ENCODE data around the gene NEDD4L.
"Not testable (repeated sequence)": the region's sequence is repeated elsewhere in the genome, so short reads cannot be mapped to it uniquely, and the experiment has no call there.

Gene NEDD4L

DNA sequence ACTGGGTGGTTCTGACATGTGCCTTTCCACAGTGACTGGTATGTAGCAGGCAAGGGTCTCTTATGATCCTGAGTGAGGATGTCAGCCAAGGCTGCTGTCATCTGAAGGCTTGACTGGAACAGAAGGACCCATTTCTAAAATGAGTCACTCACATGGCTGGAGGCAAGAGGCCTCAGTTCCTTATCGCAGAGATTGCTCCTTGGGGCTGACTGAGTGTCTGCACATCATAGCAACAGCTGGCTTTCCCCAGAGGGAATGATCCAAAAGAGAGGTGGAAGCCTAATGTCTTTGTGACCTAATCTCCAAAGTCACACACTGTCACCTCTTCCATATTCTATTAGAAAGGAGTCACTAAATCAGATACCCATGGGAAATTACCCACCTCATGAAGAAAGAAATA, 114.0 kb downstream of the NEDD4L start:
- no peak for DNase-seq

- DNase-seq: no peak
These were observed 114.4 kb downstream of the NEDD4L start for GRCh38 chr18:58158459-58158858.

DNA sequence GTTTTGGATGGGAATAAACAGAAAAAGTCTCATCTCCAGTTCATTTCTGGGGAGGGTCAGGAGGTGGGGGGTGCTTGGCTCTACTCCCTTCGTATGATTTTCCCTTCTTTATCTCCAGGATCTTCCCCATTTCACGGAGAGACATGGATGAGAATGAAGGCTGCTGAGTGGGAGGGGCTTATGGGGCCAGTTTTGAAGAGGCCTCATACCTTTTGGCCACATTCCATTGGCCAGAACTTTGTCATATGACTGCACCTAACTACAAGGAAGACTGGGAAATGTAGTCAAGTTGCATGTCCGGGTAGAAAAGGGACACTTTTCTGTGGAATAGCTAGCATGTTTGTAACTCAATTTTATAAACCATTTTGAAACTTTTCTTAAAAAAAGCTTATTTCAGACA, 117.6 kb downstream of the NEDD4L start:
- no peak for DNase-seq

GRCh38 chr18:58162127-58162526, 118.1 kb downstream of the NEDD4L start:
- no peak for DNase-seq

- DNase-seq: no peak
These were observed 119.1 kb downstream of the NEDD4L start for GRCh38 chr18:58163004-58163590.

DNA sequence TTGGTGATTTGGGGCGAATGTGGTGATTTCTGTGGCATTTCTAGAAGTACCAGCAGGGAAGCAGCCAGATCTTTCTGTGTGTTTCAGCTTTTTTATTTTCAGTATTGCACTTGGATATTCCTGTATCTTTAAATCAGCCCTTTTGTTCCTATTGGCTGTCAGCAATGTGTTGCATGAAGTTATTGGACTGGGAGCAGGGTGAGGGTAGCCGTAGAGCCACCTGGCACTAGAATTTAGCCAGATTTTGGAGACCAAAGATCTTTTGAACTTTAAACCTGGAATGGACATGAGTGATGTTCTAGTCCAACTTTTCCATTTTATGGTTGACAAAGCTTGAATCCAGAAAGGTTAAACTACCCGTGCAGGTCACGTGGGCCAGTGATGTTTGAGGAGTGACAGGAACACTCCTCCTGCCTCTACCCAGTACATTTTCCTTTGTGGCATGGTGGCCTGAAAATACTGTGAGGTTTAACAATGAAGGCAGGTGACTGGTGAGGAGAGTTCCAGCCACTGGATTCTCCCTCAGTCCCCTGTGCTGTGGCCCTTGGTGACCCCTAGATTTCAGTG, 122.3 kb downstream of the NEDD4L start:
- no peak for DNase-seq

- DNase-seq: no peak
These were observed 123.0 kb downstream of the NEDD4L start for GRCh38 chr18:58167073-58167472.

DNA sequence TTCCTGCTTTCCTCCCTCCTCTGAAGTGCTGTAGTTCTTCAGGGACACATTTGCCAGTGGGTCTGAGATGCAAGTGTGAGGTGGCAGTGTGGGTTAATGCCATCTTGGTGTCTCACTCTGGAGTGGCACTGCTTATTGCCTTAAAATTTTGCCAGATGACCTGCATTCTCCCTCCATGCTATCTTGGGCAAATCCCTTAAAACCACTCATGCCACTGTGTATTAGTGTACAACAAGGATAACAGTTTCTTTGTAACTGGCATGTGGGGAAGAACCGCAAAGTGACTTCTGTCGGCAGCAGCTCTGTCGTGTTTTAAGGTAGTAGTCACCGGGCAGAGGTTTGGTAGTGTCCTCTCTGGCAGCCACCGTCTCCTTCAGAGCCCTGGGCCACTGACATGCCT, 124.2 kb downstream of the NEDD4L start:
- no peak for DNase-seq

DNA sequence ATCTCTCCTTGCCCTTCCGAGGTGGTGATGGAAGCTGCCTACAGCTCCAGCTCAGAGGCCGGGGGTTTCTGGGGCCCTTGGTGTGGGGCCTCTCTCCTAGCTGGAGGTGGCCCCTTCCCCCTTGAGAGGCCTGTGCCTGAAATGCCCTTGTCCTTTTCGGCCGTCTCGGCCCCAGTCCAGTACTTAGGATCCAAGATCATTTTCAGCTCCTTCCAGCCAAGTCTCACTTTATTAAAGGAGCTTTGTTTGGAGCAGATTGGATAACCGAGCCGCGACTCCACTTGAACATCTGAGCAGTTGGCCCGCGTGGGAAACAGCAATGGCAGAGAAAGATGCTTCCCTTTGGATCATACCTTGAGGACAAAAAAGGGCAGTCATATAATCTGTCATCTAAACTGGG, 125.0 kb downstream of the NEDD4L start:
- DNase-seq: no peak

- no peak for DNase-seq
These were observed 125.4 kb downstream of the NEDD4L start for GRCh38 chr18:58169472-58169871.

GRCh38 chr18:58170036-58170435, 126.0 kb downstream of the NEDD4L start:
- not testable (repeated sequence) for DNase-seq

GRCh38 chr18:58172031-58172430, 128.0 kb downstream of the NEDD4L start:
- DNase-seq: no peak

DNA sequence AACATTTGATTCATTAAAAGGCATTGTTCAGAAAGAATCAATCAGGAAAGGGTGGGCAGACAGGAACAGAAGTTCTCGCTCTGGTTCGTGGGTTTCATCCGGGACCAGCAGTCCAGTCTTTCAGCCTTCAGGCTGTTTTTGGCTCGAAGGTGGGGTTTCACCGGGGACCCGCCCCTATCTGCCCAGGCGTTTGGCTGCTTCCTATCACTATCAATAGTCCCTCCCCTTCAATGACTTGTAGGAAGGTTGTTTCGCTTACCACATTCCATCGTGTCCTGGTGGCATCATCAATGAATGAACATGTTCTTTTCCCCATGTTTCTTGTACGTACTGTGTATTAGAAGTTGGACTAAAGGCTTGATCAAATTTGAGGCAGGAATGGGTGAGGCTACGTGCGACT, 130.3 kb downstream of the NEDD4L start:
- no peak for DNase-seq

DNA sequence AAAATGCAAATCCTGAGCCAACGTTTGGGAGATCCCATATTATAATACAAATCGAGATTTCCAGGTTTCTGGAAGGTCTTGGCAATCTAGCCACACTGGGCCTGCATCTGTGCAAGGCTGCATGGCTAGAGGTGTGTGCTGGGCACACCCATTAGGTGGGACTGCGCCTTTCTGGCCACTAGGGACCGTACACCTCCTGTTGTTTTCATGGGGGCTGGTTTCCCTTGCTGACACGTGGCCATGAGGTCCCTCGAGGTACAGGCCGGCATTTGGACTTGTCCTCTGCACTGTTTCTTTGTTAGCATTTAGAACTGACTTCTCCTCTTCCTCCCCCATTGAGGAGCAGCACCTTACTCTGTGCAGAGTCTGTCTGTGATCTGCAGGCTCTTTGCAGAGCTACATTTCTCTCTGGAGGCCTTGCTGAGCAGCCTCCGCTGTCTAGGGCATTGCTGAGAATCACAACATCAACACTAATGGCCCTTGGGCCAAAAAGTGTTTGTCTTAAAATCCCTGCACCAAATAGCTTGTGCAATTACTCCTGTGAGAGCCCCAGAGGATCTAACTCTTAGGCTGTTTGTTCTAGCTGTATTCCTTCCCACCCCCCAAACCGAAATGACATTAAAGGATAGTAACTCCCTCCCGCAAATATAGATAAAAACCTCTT, 131.2 kb downstream of the NEDD4L start:
- no peak for DNase-seq

- no peak for DNase-seq
These were observed 131.8 kb downstream of the NEDD4L start for GRCh38 chr18:58175786-58176176.

DNA sequence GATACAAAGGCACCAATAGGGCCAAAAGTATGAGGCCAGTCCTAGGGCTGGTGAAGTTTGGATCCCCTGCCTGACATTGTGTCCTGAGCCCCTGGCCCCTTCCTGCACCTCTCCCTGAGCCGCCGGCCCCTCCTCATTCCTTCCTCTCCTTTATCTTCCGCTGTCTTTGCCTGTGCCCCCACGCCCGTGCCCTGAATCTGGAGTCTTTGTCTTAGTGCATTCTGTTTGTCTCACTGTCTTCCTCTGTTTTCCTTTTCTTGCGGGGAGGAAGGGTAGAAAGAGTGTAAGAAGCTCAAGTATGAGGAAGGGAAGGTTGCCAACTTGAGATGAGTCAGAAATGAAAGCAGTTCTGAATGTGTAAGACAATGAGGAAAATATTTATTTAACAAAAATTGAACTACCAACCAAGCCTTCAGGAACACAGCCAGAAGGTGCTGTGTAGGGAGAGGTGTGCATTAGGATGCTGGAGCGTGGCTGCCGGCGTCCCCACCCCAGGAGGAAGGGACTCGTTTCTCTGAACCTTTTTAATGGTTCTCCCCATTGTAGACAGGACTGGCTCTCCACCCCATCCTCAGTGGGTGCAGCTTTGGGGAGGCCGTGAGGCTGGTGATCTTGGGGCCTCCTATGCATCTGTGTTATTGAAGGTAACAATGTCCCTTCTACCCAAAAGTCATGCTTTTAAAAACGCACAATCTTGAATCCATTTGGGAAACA, 133.1 kb downstream of the NEDD4L start:
- no peak for DNase-seq

GRCh38 chr18:58177896-58178470, 134.0 kb downstream of the NEDD4L start:
- DNase-seq: no peak

- no peak for DNase-seq
These were observed 134.5 kb downstream of the NEDD4L start for GRCh38 chr18:58178511-58178910.

- no peak for DNase-seq
These were observed 136.1 kb downstream of the NEDD4L start for GRCh38 chr18:58180172-58180571.

DNA sequence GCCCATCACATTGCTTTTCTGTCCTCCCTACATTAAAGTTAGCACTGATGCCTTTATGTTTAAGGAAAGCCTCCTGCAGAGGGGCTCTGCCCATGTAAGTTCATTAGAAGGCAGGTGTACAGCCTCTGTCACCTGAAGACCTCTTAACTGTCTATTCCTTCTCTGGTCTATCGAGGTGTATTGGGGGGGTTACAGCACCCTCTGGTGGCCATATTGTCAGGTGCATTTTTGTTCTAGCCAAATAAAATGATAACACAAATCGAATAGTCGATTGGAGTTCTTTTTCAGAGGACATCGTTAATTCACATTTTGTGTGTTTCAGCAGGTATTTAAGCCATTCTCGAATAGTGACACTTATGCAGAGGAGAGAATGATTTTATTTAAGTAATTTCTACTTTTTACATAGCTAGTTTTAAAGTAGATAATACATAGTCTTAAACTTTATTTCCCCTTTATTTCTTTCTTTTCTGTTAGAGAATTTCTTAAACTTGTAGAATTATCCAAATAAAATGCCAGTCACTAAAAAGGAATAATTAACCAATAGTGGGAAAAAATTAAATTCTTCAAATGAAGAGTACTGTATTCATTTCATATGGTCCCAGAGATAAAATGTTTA, 136.8 kb downstream of the NEDD4L start:
- DNase-seq: peak; percentile 40

GRCh38 chr18:58181988-58182387, 138.0 kb downstream of the NEDD4L start:
- no peak for DNase-seq

- DNase-seq: no peak
These were observed 139.2 kb downstream of the NEDD4L start for GRCh38 chr18:58183226-58183625.

DNA sequence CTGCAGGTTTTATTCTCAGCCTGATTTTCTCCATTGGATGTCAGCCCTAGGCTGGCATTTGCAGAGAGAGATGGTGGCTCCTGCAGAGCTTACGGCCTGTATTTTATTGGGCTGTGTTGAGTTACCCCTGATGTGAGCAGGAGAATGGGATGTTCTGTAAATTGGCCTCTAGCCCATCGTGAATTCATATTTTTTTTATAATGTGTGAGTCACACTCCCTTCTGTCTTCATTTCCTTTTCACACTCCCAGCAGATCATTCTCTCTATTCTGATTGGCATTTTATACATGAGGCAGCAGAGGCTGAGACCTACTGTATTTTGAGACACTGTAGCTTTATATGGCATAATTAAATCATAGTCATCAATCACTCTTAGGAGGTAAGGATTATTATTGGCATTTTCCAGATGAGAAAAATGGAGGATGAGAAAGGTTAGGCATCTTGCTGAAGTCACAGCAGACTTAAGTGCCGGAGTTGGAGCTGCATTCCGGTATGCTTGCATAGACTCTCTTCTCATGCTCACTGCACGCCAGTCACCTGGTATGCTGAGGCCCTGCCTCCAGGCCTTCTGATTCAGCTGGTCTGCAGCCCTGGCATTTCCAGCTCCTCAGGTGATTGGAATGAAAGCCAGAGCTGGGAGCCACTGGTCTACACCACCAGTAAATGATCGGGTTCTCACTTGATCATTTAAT, 142.4 kb downstream of the NEDD4L start:
- no peak for DNase-seq
